ENCODE results near the gene FKBP11. TPM values are rescaled to one million over a fixed set of nuclear protein-coding genes. Genes with fewer than 3 reads are reported as not detected.

The FKBP11 gene
- total and polyA plus RNA-seq, 7 experiments from 2014 or later: 40.3 to 83.7 (median 55.3) TPM

DNA sequence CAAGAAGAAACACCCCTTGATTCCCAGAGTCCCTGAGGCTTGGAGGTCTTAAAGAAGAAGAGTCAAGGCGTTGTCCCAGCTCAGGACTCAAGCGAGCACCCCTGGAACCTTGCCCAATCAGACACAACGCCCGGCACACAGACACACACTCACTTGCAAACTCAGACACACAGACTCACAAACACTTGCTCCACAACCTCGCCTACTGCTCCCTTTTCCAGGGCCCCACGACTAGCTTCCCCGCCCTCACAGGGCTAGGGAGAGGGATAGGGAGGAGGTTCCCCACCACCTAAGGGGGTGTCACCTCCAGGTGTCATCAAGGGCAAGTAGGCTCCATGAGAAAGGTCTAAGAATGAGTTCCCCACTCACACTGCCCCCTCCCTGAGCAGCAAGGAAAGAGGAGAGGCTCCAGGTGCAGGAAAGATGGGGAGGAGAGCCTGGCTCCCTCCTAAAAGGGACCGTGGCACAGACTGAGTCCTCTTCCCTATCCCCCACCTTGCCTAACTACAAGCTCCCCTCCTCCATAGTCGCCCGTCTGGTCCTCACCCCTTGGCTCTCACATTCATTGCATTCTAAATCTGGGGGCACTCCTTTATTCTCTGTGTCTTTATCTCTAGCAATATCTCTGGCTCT, 45.5 kb upstream of the FKBP11 start:
- H3K9me3 ChIP-seq (ENCODE audit: control insufficient read depth in 2 of 3, low read length in 3 of 3): no peaks in the 10 kb centered on the region
- Mint-ChIP-seq H3K27ac (peak overlapping the region in 2 of 9 donors; percentile 24 to 33), H3K4me3 (peak overlapping the region; percentile 55 to 89 (median 73)), H3K36me3 (no peaks in the 10 kb centered on the region), H3K27me3 (peaks cover 38 to 82% (median 42%) of the 10 kb centered on the region in 5 donors), H3K9me3 (peaks cover 0 to 2% (median 0%) of the 10 kb centered on the region in 11 donors), H3K4me1 (peaks cover 15 to 33% (median 24%) of the 10 kb centered on the region in 7 donors)
- ChIA-PET POLR2A (interaction anchor here (1.4 to 2.8 kb wide), 2 partner anchors 10 to 13 kb away, joined by 5 to 8 read pairs; partner anchors contain the start of gene ARF3), CTCF (interaction anchor here (0.6 to 1.4 kb wide), 5 partner anchors 9 to 1742 kb away, joined by 3 to 6 read pairs (median 3); no protein-coding TSS in a partner anchor)
- intact Hi-C loops (cut with micrococcal nuclease): loop anchor here in 1 of 2 donors (1.0 to 2.0 kb wide), 2 partner anchors 9 to 14 kb away; partner anchors contain the start of gene ARF3
- DNase-seq: no peak
- peaks cover 20 to 38% of the 10 kb centered on the region in 2 donors for H3K4me1 ChIP-seq (ENCODE audit: control insufficient read depth in 2 of 2, insufficient read depth in 2 of 2, low read length in 2 of 2)
- ATAC-seq: no peak
- peak overlapping the region; percentile 40 for H3K4me3 ChIP-seq (ENCODE audit: low read length)
- peaks cover 6 to 31% of the 10 kb centered on the region in 2 donors for H3K27me3 ChIP-seq (ENCODE audit: control insufficient read depth in 2 of 2, insufficient read depth in 2 of 2, low read length in 2 of 2)
- no peaks in the 10 kb centered on the region for H3K36me3 ChIP-seq (ENCODE audit: control insufficient read depth in 2 of 3, insufficient read depth in 3 of 3, low read length in 3 of 3)
- no peak overlapping the region for H3K27ac ChIP-seq (ENCODE audit: low read depth, low read length)

DNA sequence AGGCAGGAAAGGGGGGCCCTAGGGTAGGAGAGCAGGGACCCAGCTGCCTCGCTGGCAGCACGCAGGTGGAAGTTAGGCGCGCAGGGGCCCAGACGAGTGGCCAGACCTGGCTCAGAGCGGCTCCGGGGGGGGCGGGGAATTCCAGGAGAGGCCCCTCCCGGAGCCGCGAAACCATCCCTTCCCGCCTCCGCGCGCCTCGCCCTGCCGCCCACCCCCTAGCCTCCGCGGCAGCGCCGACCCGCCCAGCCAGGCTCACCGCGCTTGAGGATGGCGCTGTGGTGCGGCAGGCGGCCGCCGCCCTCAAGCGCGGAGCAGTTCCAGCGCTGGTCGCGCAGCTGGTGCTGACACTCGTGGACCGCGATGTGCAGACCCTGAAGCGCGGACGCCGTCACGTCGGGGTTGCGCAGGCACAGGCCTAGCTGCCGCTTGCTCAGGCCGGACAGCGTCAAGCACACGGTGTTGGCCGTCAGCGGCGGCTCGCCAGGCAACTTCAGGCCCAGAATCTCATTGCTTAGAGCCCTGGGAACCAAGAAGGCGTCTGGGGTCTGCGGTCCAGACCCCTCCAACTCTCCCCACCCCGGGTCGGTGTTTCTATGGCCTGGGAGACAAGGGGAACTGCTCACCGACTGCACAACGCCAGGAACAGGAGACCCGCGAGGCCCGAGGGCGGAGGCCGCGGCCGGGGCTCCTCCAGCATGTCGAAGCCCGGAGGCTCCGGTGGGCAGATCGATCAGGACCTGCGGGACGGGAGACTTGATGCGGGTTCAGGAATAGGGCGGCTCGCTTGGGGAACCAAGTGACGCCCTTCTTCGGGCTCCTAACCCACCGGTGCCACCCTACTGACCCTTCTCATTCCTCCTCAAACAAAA, 44.8 kb upstream of the FKBP11 start:
- peak; percentile 76 for ATAC-seq
- Mint-ChIP-seq H3K27me3 (peaks cover 35 to 80% (median 38%) of the 10 kb centered on the region in 5 donors), H3K4me3 (peak overlapping the region; percentile 29 to 89 (median 71)), H3K9me3 (peaks cover 0 to 2% (median 0%) of the 10 kb centered on the region in 11 donors), H3K36me3 (no peaks in the 10 kb centered on the region), H3K4me1 (peaks cover 15 to 33% (median 24%) of the 10 kb centered on the region in 7 donors), H3K27ac (peak overlapping the region in 1 of 9 donors; percentile 24)
- DNase-seq: peak in 6 of 9 donors; percentile 26 to 57 (median 38)
- no peaks in the 10 kb centered on the region for H3K9me3 ChIP-seq (ENCODE audit: control insufficient read depth in 2 of 3, low read length in 3 of 3)
- POLR2A ChIA-PET: interaction anchor here (1.0 to 2.8 kb wide), 2 partner anchors 8 to 12 kb away, joined by 3 to 8 read pairs; partner anchors contain the start of genes ARF3 and WNT1
- no peaks in the 10 kb centered on the region for H3K36me3 ChIP-seq (ENCODE audit: control insufficient read depth in 2 of 3, insufficient read depth in 3 of 3, low read length in 3 of 3)
- H3K4me3 ChIP-seq (ENCODE audit: low read length): peak overlapping the region; percentile 40
- no peak overlapping the region for H3K27ac ChIP-seq (ENCODE audit: low read depth, low read length)
- CTCF ChIA-PET: interaction anchor here (1.0 to 1.4 kb wide), 4 partner anchors 9 to 36 kb away, joined by 3 to 6 read pairs (median 4); no protein-coding TSS in a partner anchor
- intact Hi-C loops (cut with micrococcal nuclease): loop anchor here in 1 of 2 donors (1.0 to 2.0 kb wide), 2 partner anchors 10 to 13 kb away; partner anchors contain the start of gene ARF3
- H3K27me3 ChIP-seq (ENCODE audit: control insufficient read depth in 2 of 2, insufficient read depth in 2 of 2, low read length in 2 of 2): peaks cover 6 to 31% of the 10 kb centered on the region in 2 donors
- H3K4me1 ChIP-seq (ENCODE audit: control insufficient read depth in 2 of 2, insufficient read depth in 2 of 2, low read length in 2 of 2): peaks cover 20 to 38% of the 10 kb centered on the region in 2 donors

- Mint-ChIP-seq H3K4me3 (peak overlapping the region in 6 of 10 donors; percentile 33 to 89 (median 60)), H3K27me3 (peaks cover 30 to 80% (median 33%) of the 10 kb centered on the region in 5 donors), H3K4me1 (peaks cover 15 to 33% (median 24%) of the 10 kb centered on the region in 7 donors), H3K27ac (peak overlapping the region in 1 of 9 donors; percentile 10), H3K36me3 (no peaks in the 10 kb centered on the region), H3K9me3 (peaks cover 0 to 2% (median 0%) of the 10 kb centered on the region in 11 donors)
- ChIA-PET POLR2A (interaction anchor here (0.5 to 2.8 kb wide), 5 partner anchors 9 to 817 kb away, joined by 3 to 8 read pairs (median 5); partner anchors contain the start of genes ARF3 and WNT1), CTCF (interaction anchor here (1.1 to 1.9 kb wide), 3 partner anchors 11 to 35 kb away, joined by 4 to 6 read pairs (median 4); partner anchors contain the start of gene ARF3)
- no peak for DNase-seq
- H3K4me1 ChIP-seq (ENCODE audit: control insufficient read depth in 2 of 2, insufficient read depth in 2 of 2, low read length in 2 of 2): peaks cover 20 to 38% of the 10 kb centered on the region in 2 donors
- H3K9me3 ChIP-seq (ENCODE audit: control insufficient read depth in 2 of 3, low read length in 3 of 3): no peaks in the 10 kb centered on the region
- ATAC-seq: no peak
- peaks cover 6 to 31% of the 10 kb centered on the region in 2 donors for H3K27me3 ChIP-seq (ENCODE audit: control insufficient read depth in 2 of 2, insufficient read depth in 2 of 2, low read length in 2 of 2)
- intact Hi-C loops (cut with micrococcal nuclease): no loop called here
- H3K4me3 ChIP-seq (ENCODE audit: low read length): peak overlapping the region; percentile 13
- no peaks in the 10 kb centered on the region for H3K36me3 ChIP-seq (ENCODE audit: control insufficient read depth in 2 of 3, insufficient read depth in 3 of 3, low read length in 3 of 3)
- no peak overlapping the region for H3K27ac ChIP-seq (ENCODE audit: low read depth, low read length)
These were observed 44.0 kb upstream of the FKBP11 start for GRCh38 chr12:48969160-48969771.

- intact Hi-C loops (cut with micrococcal nuclease): no loop called here
- Mint-ChIP-seq H3K4me1 (peaks cover 15 to 33% (median 21%) of the 10 kb centered on the region in 7 donors), H3K9me3 (peaks cover 0 to under 1% (median 0%) of the 10 kb centered on the region in 11 donors), H3K27ac (no peak overlapping the region), H3K4me3 (peak overlapping the region in 2 of 10 donors; percentile 42 to 89), H3K36me3 (no peaks in the 10 kb centered on the region), H3K27me3 (peaks cover 24 to 73% (median 30%) of the 10 kb centered on the region in 5 donors)
- Histone ChIP-seq H3K9me3 (ENCODE audit: control insufficient read depth in 2 of 3, low read length in 3 of 3) (no peaks in the 10 kb centered on the region), H3K36me3 (ENCODE audit: control insufficient read depth in 2 of 3, insufficient read depth in 3 of 3, low read length in 3 of 3) (no peaks in the 10 kb centered on the region), H3K27ac (ENCODE audit: low read depth, low read length) (no peak overlapping the region), H3K4me1 (ENCODE audit: control insufficient read depth in 2 of 2, insufficient read depth in 2 of 2, low read length in 2 of 2) (peaks cover 20 to 38% of the 10 kb centered on the region in 2 donors), H3K27me3 (ENCODE audit: control insufficient read depth in 2 of 2, insufficient read depth in 2 of 2, low read length in 2 of 2) (peaks cover 6 to 28% of the 10 kb centered on the region in 2 donors), H3K4me3 (ENCODE audit: low read length) (no peak overlapping the region)
- DNase-seq (no peak), ATAC-seq (no peak)
- ChIA-PET CTCF (interaction anchor here (1.0 to 1.9 kb wide), 4 partner anchors 11 to 35 kb away, joined by 4 to 7 read pairs (median 5); partner anchors contain the start of gene ARF3), POLR2A (interaction anchor here (0.7 to 2.8 kb wide), 5 partner anchors 10 to 26 kb away, joined by 3 to 8 read pairs (median 4); partner anchors contain the start of gene ARF3)
These were observed 43.2 kb upstream of the FKBP11 start for GRCh38 chr12:48968467-48968866.

DNA sequence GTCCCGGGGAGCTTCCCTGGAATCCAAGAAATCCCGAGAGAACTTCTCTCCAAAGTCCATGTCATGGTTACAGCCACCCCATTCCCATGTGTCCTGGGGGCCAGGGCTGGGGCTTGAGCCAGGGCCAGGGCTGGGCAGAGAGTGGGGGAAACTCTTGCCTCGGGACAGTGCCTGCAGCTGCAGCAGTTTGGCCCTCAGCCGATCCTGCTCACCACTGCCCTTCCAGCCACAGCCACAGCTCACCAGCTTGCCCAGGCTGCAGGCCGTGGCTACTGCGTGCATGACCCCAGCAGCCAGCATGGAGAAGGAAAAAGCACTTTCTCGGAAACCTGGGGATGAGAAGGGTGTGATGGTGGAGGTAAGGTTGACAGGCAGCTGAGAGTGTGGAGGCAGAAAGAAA, 42.7 kb upstream of the FKBP11 start:
- ChIA-PET POLR2A (interaction anchor here (0.7 to 1.4 kb wide), 4 partner anchors 10 to 26 kb away, joined by 3 to 5 read pairs (median 4); no protein-coding TSS in a partner anchor), CTCF (interaction anchor here (1.0 to 1.9 kb wide), 2 partner anchors 10 to 20 kb away, joined by 6 to 7 read pairs; partner anchors contain the start of gene ARF3)
- Mint-ChIP-seq H3K9me3 (no peaks in the 10 kb centered on the region), H3K4me3 (no peak overlapping the region), H3K27ac (no peak overlapping the region), H3K27me3 (peaks cover 22 to 68% (median 26%) of the 10 kb centered on the region in 5 donors), H3K36me3 (no peaks in the 10 kb centered on the region), H3K4me1 (peaks cover 15 to 33% (median 21%) of the 10 kb centered on the region in 7 donors)
- no peak overlapping the region for H3K27ac ChIP-seq (ENCODE audit: low read depth, low read length)
- ATAC-seq (no peak), DNase-seq (no peak)
- no peaks in the 10 kb centered on the region for H3K36me3 ChIP-seq (ENCODE audit: control insufficient read depth in 2 of 3, insufficient read depth in 3 of 3, low read length in 3 of 3)
- peaks cover 6 to 24% of the 10 kb centered on the region in 2 donors for H3K27me3 ChIP-seq (ENCODE audit: control insufficient read depth in 2 of 2, insufficient read depth in 2 of 2, low read length in 2 of 2)
- no peaks in the 10 kb centered on the region for H3K9me3 ChIP-seq (ENCODE audit: control insufficient read depth in 2 of 3, low read length in 3 of 3)
- peaks cover 20 to 38% of the 10 kb centered on the region in 2 donors for H3K4me1 ChIP-seq (ENCODE audit: control insufficient read depth in 2 of 2, insufficient read depth in 2 of 2, low read length in 2 of 2)
- intact Hi-C loops (cut with micrococcal nuclease): no loop called here
- no peak overlapping the region for H3K4me3 ChIP-seq (ENCODE audit: low read length)
